ENCODE results near the gene SERTAD4.
"Not testable (repeated sequence)": the region's sequence is repeated elsewhere in the genome, so short reads cannot be mapped to it uniquely, and the experiment has no call there.

The SERTAD4 gene

DNA sequence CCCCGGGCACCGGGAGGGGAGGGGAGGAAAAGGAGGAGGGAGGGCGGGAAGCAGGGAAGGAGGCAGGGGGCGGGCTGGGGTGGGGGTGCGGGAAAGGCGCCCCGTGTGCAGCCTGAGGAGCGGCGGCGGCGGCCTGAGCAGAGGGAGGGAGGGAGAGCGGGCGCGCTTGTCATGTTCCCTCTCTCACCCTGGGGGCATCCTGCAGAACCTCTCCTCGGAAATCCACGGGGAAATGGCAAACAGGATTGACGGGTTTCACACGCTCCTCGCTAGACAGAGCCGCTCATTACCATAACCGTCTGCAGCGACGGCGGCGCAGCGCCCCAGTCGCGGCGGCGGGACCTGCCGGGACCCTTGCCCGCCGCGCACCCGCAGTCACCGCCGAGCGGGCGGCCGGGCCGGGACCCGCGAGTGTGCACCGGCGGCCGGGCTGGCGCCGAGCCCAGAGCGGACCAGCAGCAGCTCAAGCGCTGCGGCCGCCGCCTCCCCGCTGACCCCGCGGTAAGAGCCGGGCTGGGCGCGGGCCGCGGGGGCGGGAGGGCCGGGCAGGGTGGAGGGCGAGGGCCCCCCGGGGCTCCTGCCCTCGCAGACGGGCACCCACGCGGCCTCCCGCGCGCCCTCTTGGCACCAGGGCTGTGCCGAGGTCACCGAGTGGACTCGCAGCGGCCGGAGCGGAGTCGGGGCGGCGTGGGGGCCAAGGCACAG lies at the start of gene SERTAD4:
Gene SERTAD4, plus strand, starts transcription at position 286 of the 705 bp plus-strand sequence. CDS start 5,165 bp downstream, outside the sequence.
- Histone ChIP-seq H3K9ac (ENCODE audit: low read length) (no peak within 1 kb of the TSS), H3K27me3 (ENCODE audit: control insufficient read depth, insufficient read depth, low read length) (peaks cover 75% of the 10 kb centered on the region), H3K4me3 (ENCODE audit: low read length) (peak within 1 kb of the TSS; percentile 67), H3K27ac (ENCODE audit: low read length) (no peak within 1 kb of the TSS), H3K36me3 (ENCODE audit: control insufficient read depth, low read depth, low read length) (no peaks in the 10 kb centered on the region), H3K4me1 (ENCODE audit: control insufficient read depth, low read depth, low read length) (peaks cover 22% of the 10 kb centered on the region), H3K9me3 (ENCODE audit: control insufficient read depth, low read depth, low read length) (no peaks in the 10 kb centered on the region)

DNA sequence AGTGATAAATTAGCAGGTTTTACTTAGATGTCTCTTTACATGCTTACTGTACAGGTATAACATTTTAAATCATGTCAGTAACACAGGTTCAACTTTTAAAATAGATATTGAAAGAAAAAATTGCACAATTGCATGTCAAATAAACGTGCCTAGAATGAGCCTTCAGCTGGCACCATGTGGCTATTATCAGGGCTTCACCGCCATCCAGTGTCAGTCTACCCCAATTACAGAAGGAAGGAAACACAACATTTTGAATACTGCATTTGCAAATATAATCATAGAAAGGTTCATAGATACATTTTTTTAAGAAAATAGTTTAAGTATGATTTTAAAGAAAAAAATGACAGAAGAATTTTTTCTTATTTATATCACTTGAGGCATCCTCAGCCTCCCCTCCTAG lies 47.5 kb upstream of the SERTAD4 start:
- no peak overlapping the region for H3K4me3 ChIP-seq (ENCODE audit: low read length)
- H3K4me1 ChIP-seq (ENCODE audit: control insufficient read depth, low read depth, low read length): peaks cover 4% of the 10 kb centered on the region
- H3K9me3 ChIP-seq (ENCODE audit: control insufficient read depth, low read depth, low read length): no peaks in the 10 kb centered on the region
- H3K27me3 ChIP-seq (ENCODE audit: control insufficient read depth, insufficient read depth, low read length): no peaks in the 10 kb centered on the region
- no peaks in the 10 kb centered on the region for H3K36me3 ChIP-seq (ENCODE audit: control insufficient read depth, low read depth, low read length)
- no peak overlapping the region for H3K9ac ChIP-seq (ENCODE audit: low read length)
- no peak overlapping the region for H3K27ac ChIP-seq (ENCODE audit: low read length)

DNA sequence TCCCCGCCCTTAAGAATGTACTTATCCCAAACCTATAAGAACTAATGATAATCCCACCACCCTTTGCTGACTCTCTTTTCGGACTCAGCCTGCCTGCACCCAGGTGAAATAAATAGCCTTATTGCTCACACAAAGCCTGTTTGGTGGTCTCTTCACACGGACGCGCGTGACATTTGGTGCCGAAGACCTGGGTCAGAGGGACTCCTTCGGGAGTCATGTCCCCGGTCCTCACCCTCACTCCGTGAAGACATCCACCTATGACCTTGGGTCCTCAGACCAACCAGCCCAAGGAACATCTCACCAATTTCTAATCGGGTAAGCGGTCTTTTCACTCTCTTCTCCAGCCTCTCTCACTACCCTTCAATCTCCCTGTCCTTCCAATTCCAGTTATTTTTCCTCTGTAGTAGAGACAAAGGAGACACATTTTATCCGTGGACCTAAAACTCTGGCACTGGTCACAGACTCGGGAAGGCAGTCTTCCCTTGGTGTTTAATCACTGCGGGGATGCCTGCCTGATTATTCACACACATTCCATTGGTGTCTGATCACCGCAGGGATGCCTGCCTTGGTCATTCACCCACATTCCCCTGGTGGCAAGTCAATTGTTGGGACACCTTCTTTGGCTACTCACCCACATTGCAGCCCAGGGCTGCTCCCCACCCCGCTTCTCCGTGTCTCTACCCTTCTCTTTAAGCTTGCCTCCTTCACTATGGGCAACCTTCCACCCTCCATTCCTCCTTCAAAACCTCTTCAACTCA lies 44.6 kb upstream of the SERTAD4 start:
- H3K27ac ChIP-seq (ENCODE audit: low read length); H3K4me1 ChIP-seq (ENCODE audit: control insufficient read depth, low read depth, low read length); H3K9me3 ChIP-seq (ENCODE audit: control insufficient read depth, low read depth, low read length): not testable (repeated sequence)

DNA sequence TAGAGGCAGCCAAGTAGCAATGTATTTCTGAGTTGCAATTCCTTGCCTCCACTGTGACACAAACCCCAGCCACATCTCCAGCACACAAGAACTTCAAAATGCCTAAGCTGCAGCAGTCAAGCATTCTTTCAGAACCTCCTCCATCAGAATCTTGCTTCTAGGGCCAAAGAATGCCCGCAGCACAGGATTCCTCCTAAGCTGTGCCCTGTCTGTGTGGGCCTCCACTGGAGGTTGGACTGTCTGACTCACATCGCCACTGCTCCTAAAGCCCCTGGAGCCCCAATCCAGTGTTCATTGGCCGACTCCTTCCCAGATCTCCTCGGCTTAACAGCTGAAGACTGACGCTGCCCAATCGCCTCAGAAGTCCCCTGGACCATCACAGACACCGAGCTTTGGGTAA lies 43.2 kb upstream of the SERTAD4 start:
- Histone ChIP-seq H3K27me3 (ENCODE audit: control insufficient read depth, insufficient read depth, low read length) (no peaks in the 10 kb centered on the region), H3K4me1 (ENCODE audit: control insufficient read depth, low read depth, low read length) (peaks cover 4% of the 10 kb centered on the region), H3K27ac (ENCODE audit: low read length) (no peak overlapping the region), H3K36me3 (ENCODE audit: control insufficient read depth, low read depth, low read length) (no peaks in the 10 kb centered on the region), H3K9ac (ENCODE audit: low read length) (no peak overlapping the region), H3K9me3 (ENCODE audit: control insufficient read depth, low read depth, low read length) (no peaks in the 10 kb centered on the region), H3K4me3 (ENCODE audit: low read length) (no peak overlapping the region)

More for the DNA sequence above, 44.6 kb upstream of the SERTAD4 start:
- not testable (repeated sequence) for H3K27me3 ChIP-seq (ENCODE audit: control insufficient read depth, insufficient read depth, low read length); H3K4me3 ChIP-seq (ENCODE audit: low read length); H3K36me3 ChIP-seq (ENCODE audit: control insufficient read depth, low read depth, low read length); H3K9ac ChIP-seq (ENCODE audit: low read length)

DNA sequence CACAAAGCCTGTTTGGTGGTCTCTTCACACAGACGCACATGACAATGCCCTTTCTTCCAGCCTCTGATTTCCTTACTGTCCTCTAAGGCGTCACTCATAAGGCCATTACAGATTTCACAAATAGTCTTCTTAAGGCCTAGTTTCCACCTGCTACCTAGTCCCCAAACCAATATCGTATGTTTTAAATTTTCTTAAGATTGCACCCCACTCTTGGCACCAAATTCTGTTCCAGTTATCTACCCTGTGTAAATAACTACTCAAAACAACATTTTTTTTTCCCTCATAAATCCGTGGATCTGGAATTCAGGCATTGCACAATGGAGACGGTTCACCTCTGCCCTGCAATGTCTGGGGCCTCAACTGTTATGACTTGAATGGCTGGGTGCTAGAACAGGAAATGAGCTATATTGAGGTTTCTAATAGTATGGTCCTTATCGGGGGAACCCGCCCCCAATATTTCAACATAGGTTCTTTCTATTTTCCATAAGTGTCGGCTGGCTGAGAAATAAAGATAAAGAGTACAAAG lies 36.9 kb upstream of the SERTAD4 start:
- H3K36me3 ChIP-seq (ENCODE audit: control insufficient read depth, low read depth, low read length): no peaks in the 10 kb centered on the region
- no peak overlapping the region for H3K4me3 ChIP-seq (ENCODE audit: low read length)
- no peaks in the 10 kb centered on the region for H3K27me3 ChIP-seq (ENCODE audit: control insufficient read depth, insufficient read depth, low read length)
- H3K27ac ChIP-seq (ENCODE audit: low read length): no peak overlapping the region
- no peaks in the 10 kb centered on the region for H3K4me1 ChIP-seq (ENCODE audit: control insufficient read depth, low read depth, low read length)
- H3K9me3 ChIP-seq (ENCODE audit: control insufficient read depth, low read depth, low read length): peaks cover 2% of the 10 kb centered on the region
- no peak overlapping the region for H3K9ac ChIP-seq (ENCODE audit: low read length)

DNA sequence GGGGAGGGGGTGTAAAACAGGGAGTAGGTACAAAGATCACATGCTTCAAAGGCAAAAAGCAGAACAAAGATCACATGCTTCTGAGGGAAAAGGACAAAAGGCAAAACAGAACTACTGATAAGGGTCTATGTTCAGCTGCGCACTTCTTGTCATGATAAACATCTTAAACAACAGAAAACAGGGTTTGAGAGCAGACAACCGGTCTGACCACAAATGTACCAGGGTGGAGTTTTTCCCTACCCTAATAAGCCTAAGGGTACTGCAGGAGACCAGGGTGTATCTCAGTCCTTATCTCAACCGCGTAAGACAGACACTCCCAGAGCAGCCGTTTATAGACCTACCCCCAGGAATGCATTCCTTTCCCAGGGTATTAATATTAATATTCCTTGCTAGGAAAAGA lies 36.3 kb upstream of the SERTAD4 start:
- not testable (repeated sequence) for H3K27ac ChIP-seq (ENCODE audit: low read length); H3K36me3 ChIP-seq (ENCODE audit: control insufficient read depth, low read depth, low read length); H3K9ac ChIP-seq (ENCODE audit: low read length); H3K9me3 ChIP-seq (ENCODE audit: control insufficient read depth, low read depth, low read length); H3K27me3 ChIP-seq (ENCODE audit: control insufficient read depth, insufficient read depth, low read length); H3K4me3 ChIP-seq (ENCODE audit: low read length); H3K4me1 ChIP-seq (ENCODE audit: control insufficient read depth, low read depth, low read length)

DNA sequence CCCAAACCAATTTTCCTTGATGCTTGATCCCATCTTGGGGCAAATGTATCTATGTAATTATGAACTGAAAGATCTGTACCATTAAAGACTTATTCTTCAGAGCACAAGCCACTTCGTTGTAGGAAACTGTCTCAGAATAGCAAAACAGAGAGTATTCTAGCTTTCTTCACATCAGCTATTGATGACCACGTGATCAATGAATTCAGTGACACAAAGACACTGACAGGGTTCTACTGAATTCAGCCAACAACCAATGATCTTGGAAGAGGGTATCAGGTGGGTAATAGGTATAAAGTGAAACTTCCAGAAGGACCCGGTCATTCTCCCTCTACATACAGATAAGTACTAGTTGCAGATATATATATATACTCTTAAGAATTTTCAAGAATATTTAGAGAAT lies 33.8 kb upstream of the SERTAD4 start:
- Histone ChIP-seq H3K27me3 (ENCODE audit: control insufficient read depth, insufficient read depth, low read length) (no peaks in the 10 kb centered on the region), H3K9ac (ENCODE audit: low read length) (no peak overlapping the region), H3K27ac (ENCODE audit: low read length) (no peak overlapping the region), H3K36me3 (ENCODE audit: control insufficient read depth, low read depth, low read length) (no peaks in the 10 kb centered on the region), H3K4me1 (ENCODE audit: control insufficient read depth, low read depth, low read length) (no peaks in the 10 kb centered on the region), H3K9me3 (ENCODE audit: control insufficient read depth, low read depth, low read length) (peaks cover 2% of the 10 kb centered on the region), H3K4me3 (ENCODE audit: low read length) (no peak overlapping the region)

DNA sequence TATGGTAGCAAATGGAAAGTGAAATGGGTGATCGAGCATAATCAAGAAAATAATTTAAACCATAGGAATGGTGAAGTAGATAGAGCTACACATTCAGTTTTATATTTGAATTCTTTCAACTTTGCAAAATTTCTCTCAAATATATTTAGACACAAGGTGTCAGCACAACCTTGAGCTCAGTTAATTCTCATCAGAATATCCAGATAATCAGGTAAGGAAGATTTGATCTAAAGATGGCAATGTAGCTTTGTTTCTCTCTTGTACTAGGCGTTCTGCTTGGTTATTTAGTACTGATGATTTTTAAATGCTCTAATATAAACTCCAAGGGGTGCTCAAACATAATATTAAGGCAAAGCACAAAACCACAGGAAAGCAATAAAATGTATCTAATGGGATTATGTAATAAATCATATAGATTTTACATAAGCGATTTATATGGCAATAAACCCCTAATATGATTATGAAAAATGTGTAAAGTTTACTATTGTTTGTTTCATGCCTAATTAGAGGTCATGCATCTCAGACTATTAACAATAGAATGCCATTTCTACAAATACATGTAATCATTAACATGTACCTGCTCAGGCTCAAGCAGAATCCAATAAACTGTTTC lies 32.4 kb upstream of the SERTAD4 start:
- H3K27me3 ChIP-seq (ENCODE audit: control insufficient read depth, insufficient read depth, low read length): no peaks in the 10 kb centered on the region
- no peak overlapping the region for H3K4me3 ChIP-seq (ENCODE audit: low read length)
- no peaks in the 10 kb centered on the region for H3K4me1 ChIP-seq (ENCODE audit: control insufficient read depth, low read depth, low read length)
- no peaks in the 10 kb centered on the region for H3K36me3 ChIP-seq (ENCODE audit: control insufficient read depth, low read depth, low read length)
- no peak overlapping the region for H3K27ac ChIP-seq (ENCODE audit: low read length)
- no peak overlapping the region for H3K9ac ChIP-seq (ENCODE audit: low read length)
- peaks cover 2% of the 10 kb centered on the region for H3K9me3 ChIP-seq (ENCODE audit: control insufficient read depth, low read depth, low read length)

DNA sequence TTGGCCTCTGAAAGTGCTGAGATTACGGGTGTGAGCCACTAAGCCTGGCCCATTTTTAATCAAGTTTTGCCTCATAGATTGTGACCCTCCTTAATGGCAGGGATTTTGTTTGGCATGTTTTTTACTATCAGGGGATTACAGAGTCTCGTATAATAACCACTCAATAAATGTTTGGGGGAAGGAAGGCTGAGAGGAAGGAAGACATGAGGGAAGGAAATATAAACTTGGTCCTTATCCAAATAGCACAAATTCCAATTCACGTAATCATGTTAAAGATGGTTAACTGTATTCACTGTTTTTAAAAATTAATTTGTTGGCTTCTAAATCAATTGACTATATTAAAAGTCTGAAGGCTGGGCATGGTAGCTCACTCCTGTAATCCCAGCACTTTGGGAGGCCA lies 30.9 kb upstream of the SERTAD4 start:
- no peaks in the 10 kb centered on the region for H3K4me1 ChIP-seq (ENCODE audit: control insufficient read depth, low read depth, low read length)
- H3K4me3 ChIP-seq (ENCODE audit: low read length): no peak overlapping the region
- no peaks in the 10 kb centered on the region for H3K27me3 ChIP-seq (ENCODE audit: control insufficient read depth, insufficient read depth, low read length)
- no peak overlapping the region for H3K9ac ChIP-seq (ENCODE audit: low read length)
- no peaks in the 10 kb centered on the region for H3K36me3 ChIP-seq (ENCODE audit: control insufficient read depth, low read depth, low read length)
- H3K27ac ChIP-seq (ENCODE audit: low read length): no peak overlapping the region
- H3K9me3 ChIP-seq (ENCODE audit: control insufficient read depth, low read depth, low read length): no peaks in the 10 kb centered on the region

DNA sequence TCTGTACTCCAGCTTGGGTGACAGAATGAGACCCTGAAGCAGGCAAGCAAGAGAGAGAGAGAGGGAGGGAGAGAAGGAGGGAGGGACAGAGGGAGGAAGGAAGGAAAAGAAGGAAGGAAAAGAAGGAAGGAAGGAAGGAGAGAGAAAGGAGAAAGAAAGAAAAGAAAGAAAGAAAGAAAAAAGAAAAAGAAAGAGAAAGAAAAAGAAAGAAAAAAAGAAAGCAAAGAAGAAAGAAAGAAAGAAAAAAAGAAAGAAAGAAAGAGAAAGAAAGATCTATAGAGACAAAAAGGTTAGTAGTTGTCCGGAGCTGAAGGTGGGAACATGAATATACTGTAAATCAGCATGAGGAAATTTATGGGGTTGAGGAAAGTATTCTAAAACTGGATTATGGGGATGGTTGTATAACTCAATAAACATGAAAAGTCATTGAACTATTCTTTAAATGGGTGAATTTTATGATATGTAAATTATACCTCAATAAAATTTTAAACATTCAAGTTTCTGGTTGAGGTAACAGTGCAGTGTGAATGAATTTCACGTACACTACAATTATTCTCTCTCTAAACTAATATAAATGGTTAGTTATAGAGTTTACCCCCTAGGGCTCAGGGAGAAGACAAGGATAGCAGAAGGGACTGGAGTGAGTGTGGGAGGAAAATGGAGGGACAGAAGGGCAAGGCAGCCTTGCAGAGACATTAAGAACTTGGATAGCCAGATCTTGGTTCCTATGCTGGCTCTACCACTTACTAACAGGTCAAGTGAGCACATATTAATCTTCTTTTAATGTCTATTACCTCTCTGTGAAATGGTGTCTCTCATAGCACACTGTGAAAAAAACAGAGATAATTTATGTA lies 24.8 kb upstream of the SERTAD4 start:
- H3K4me3 ChIP-seq (ENCODE audit: low read length): no peak overlapping the region
- H3K36me3 ChIP-seq (ENCODE audit: control insufficient read depth, low read depth, low read length): no peaks in the 10 kb centered on the region

DNA sequence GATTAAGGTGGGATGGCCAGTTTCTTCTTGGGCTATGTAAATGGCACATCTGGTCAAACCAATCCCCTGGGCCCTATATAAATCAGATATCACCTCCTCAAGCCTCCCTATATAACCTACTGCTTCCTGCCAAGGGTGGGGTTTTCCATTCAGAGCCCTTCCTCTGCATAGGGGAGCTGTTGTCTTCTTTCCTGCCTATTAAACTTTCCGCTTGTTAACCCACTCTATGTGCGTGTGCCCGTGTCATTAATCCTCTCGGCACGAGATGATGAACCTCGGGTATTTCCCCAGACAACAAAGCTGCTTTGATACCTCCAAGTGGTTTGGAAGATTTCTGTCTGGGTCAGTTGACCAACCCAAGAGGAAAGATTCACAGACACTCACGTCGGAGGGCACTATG lies 19.3 kb upstream of the SERTAD4 start:
- Histone ChIP-seq H3K4me3 (ENCODE audit: low read length) (no peak overlapping the region), H3K27me3 (ENCODE audit: control insufficient read depth, insufficient read depth, low read length) (no peaks in the 10 kb centered on the region), H3K27ac (ENCODE audit: low read length) (no peak overlapping the region), H3K4me1 (ENCODE audit: control insufficient read depth, low read depth, low read length) (no peaks in the 10 kb centered on the region), H3K9ac (ENCODE audit: low read length) (no peak overlapping the region), H3K36me3 (ENCODE audit: control insufficient read depth, low read depth, low read length) (no peaks in the 10 kb centered on the region), H3K9me3 (ENCODE audit: control insufficient read depth, low read depth, low read length) (no peaks in the 10 kb centered on the region)

More for the DNA sequence above, 24.8 kb upstream of the SERTAD4 start:
- H3K4me1 ChIP-seq (ENCODE audit: control insufficient read depth, low read depth, low read length): no peaks in the 10 kb centered on the region
- H3K9me3 ChIP-seq (ENCODE audit: control insufficient read depth, low read depth, low read length): no peaks in the 10 kb centered on the region
- H3K9ac ChIP-seq (ENCODE audit: low read length): no peak overlapping the region
- no peaks in the 10 kb centered on the region for H3K27me3 ChIP-seq (ENCODE audit: control insufficient read depth, insufficient read depth, low read length)
- H3K27ac ChIP-seq (ENCODE audit: low read length): no peak overlapping the region

All from iPS-18a (cell line).